Measurements from ENCODE around the gene CXCL13. TPM values are rescaled to one million over a fixed set of nuclear protein-coding genes. Genes with fewer than 3 reads are reported as not detected.
A peak's percentile ranks its signal among the peaks of the same experiment; 100 is the strongest.

The CXCL13 gene
- total RNA-seq, 1 donor from 2014 or later = not detected

DNA sequence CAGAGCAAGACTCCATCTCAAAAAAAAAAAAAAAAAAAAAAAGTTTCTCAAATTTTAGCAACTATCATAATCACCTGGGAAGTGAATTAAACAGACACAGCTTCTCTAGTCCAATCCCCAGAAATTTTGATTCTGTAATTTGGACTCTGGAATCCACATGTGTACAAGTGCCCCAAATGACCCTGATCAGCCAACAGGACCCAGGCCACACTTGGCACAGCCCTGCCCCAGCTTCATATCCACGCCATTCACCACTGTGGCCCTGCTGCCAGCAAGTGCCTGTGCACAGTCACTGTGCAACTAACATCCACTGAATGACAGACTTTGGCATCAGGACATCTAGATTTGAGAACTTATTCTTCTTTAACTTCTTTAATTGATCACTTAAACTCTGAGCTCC is 14.1 kb upstream of the CXCL13 start:
- Mint-ChIP-seq H3K4me3 (ENCODE audit: unreplicated experiment) (no peak overlapping the region), H3K36me3 (ENCODE audit: unreplicated experiment) (no peaks in the 10 kb centered on the region), H3K4me1 (ENCODE audit: low read depth, unreplicated experiment) (no peaks in the 10 kb centered on the region), H3K27ac (ENCODE audit: unreplicated experiment) (no peak overlapping the region), H3K27me3 (ENCODE audit: unreplicated experiment) (no peaks in the 10 kb centered on the region), H3K9me3 (ENCODE audit: unreplicated experiment) (no peaks in the 10 kb centered on the region)
- no peak for TF ChIP-seq CTCF (IDR thresholded peaks at IDR 0.05; ENCODE audit: partially characterized antibody, unreplicated experiment)
- DNase-seq = no peak

DNA sequence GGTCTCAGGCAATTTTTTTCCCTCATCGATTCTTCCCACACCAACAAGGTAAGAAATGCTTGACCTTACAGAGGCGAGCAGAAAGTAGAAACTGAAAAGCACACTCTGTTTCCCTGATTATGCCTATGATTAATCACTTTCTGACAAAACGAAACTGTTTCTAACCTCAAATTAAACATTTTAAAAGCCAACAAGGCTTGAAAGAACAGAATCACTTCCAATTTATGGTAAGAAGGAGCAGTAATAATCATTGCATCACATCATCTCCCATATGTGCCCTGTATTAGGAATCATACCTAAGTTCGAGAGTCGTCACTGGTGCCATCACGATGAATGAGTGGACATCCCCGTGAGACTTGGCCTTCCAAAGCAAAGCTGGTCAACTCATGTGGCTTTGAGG is 12.5 kb upstream of the CXCL13 start:
- Mint-ChIP-seq H3K27ac (ENCODE audit: unreplicated experiment) (no peak overlapping the region), H3K4me3 (ENCODE audit: unreplicated experiment) (no peak overlapping the region), H3K27me3 (ENCODE audit: unreplicated experiment) (no peaks in the 10 kb centered on the region), H3K4me1 (ENCODE audit: low read depth, unreplicated experiment) (no peaks in the 10 kb centered on the region), H3K36me3 (ENCODE audit: unreplicated experiment) (no peaks in the 10 kb centered on the region), H3K9me3 (ENCODE audit: unreplicated experiment) (no peaks in the 10 kb centered on the region)
- TF ChIP-seq CTCF (IDR thresholded peaks at IDR 0.05; ENCODE audit: partially characterized antibody, unreplicated experiment) = no peak
- DNase-seq = no peak

DNA sequence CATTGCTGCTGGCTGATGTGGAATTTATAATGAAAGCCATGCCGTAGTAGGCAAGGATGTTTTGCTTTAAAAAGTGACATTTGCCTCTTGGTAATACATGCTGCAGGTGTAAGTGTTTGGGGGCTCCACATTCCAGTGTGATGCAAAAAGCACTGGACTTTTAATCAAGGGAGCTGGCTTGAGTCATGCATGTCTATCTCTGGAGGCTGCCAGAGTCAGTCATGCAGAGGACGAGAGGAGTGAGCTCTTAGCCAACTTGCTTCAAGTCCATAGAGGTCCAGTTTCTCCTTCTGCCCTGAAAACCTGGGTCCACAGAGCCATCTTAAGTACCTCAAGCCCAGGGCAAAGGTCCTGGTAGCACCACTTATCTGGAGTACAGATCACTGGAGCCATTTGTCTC is 11.6 kb upstream of the CXCL13 start:
- Mint-ChIP-seq H3K27ac (ENCODE audit: unreplicated experiment) (no peak overlapping the region), H3K4me1 (ENCODE audit: low read depth, unreplicated experiment) (no peaks in the 10 kb centered on the region), H3K27me3 (ENCODE audit: unreplicated experiment) (no peaks in the 10 kb centered on the region), H3K36me3 (ENCODE audit: unreplicated experiment) (no peaks in the 10 kb centered on the region), H3K4me3 (ENCODE audit: unreplicated experiment) (no peak overlapping the region), H3K9me3 (ENCODE audit: unreplicated experiment) (no peaks in the 10 kb centered on the region)
- TF ChIP-seq CTCF (IDR thresholded peaks at IDR 0.05; ENCODE audit: partially characterized antibody, unreplicated experiment) = no peak
- no peak for DNase-seq

DNA sequence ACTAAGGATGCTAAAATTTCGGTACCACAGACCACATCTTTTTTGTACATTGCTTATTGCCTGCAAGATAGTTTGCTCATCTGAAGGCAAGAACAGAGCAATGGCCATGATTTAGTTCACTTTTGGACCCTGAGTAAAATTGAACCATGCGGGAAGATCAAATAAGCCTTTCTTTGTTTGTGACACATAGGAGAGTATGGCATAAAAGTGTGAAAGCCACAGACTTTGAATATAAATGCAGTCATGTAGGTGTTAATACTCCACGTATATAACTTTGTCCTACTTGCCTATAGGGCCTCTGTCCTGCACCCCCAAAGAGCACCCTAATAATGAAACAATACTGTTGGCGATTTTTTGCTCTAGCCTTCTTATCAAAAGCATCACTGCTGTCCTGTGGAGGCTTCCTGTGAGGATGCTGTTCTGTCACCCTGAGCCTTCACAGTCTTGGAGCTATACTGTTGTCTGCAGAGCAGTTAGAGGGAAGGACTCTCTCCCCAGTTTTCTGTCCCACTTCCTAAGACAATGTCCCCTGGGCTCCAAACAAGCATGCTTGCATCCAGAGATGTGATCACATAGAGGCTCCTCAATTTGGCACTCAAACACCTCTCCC is 10.2 kb upstream of the CXCL13 start:
- Mint-ChIP-seq H3K4me3 (ENCODE audit: unreplicated experiment) (no peak overlapping the region), H3K9me3 (ENCODE audit: unreplicated experiment) (peaks cover 1% of the 10 kb centered on the region), H3K36me3 (ENCODE audit: unreplicated experiment) (no peaks in the 10 kb centered on the region), H3K4me1 (ENCODE audit: low read depth, unreplicated experiment) (no peaks in the 10 kb centered on the region), H3K27ac (ENCODE audit: unreplicated experiment) (no peak overlapping the region), H3K27me3 (ENCODE audit: unreplicated experiment) (no peaks in the 10 kb centered on the region)
- TF ChIP-seq CTCF (IDR thresholded peaks at IDR 0.05; ENCODE audit: partially characterized antibody, unreplicated experiment) = no peak
- DNase-seq = no peak

DNA sequence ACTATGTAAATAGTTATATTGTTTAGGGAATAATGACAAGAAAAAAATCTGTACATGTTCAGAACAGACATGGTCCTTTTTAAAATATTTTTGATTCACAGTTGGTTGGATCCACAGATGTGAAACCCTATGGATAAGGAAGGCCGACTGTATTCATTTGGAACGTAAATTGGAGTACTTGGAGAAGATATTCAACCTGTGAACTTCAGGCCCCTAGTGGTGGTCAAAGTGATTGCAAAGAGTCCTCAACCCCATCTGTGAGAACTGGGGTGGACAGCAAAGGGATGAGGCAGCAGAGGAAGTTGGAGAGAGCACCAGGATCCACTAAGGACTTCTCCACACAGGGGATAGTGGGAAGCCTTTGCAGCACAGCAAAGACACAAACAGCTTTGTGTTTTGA is 6.2 kb upstream of the CXCL13 start:
- no peaks in the 10 kb centered on the region for H3K4me1 Mint-ChIP-seq (ENCODE audit: low read depth, unreplicated experiment)
- DNase-seq = no peak
- H3K27me3 Mint-ChIP-seq (ENCODE audit: unreplicated experiment) = no peaks in the 10 kb centered on the region
- H3K36me3 Mint-ChIP-seq (ENCODE audit: unreplicated experiment) = no peaks in the 10 kb centered on the region
- peaks cover 1% of the 10 kb centered on the region for H3K9me3 Mint-ChIP-seq (ENCODE audit: unreplicated experiment)
- H3K27ac Mint-ChIP-seq (ENCODE audit: unreplicated experiment) = no peak overlapping the region
- peak; percentile 72 for TF ChIP-seq CTCF (IDR thresholded peaks at IDR 0.05; ENCODE audit: partially characterized antibody, unreplicated experiment)
- H3K4me3 Mint-ChIP-seq (ENCODE audit: unreplicated experiment) = no peak overlapping the region
